Dendritic cell treated with granulocyte-macrophage colony-stimulating factor and Interleukin-4, amounts not matched to agents 40 ng/mL and 50 ng/mL, for 4 days (primary cell): ENCODE measurements around the gene RYR3.

Experiments used
- H3K27ac Mint-ChIP-seq: one replicate; pipeline ENCODE4 v1.8.0; 2022; ENCODE audit warnings: mild to moderate bottlenecking, mixed read lengths
- H3K27me3 Mint-ChIP-seq: one replicate; pipeline ENCODE4 v1.8.0; 2022; ENCODE audit warnings: mild to moderate bottlenecking, mixed read lengths
- H3K36me3 Mint-ChIP-seq: one replicate; pipeline ENCODE4 v1.8.0; 2022; ENCODE audit warnings: low read depth, mixed read lengths
- H3K4me1 Mint-ChIP-seq: one replicate; pipeline ENCODE4 v1.8.0; 2022; ENCODE audit warnings: low read depth, mixed read lengths
- H3K4me3 Mint-ChIP-seq: one replicate; pipeline ENCODE4 v1.8.0; 2022; ENCODE audit warnings: mild to moderate bottlenecking, moderate library complexity, mixed read lengths
- H3K9me3 Mint-ChIP-seq: one replicate; pipeline ENCODE4 v1.8.0; 2022; ENCODE audit warnings: mixed read lengths
- intact Hi-C: fragments of 100-400 bp; cut with micrococcal nuclease; formaldehyde crosslinking; loops from one replicate; pipeline ENCODE4 v1.15.0; 2022

RYR3 gene

GRCh38 chr15:33500432-33501195 lies 189.8 kb downstream of the RYR3 start:
- no peaks in the 10 kb centered on the region for H3K36me3 Mint-ChIP-seq
- H3K4me3 Mint-ChIP-seq: no peak overlapping the region
- H3K4me1 Mint-ChIP-seq: no peaks in the 10 kb centered on the region
- intact Hi-C loops: no loop called here
- H3K27me3 Mint-ChIP-seq: peaks cover 2% of the 10 kb centered on the region
- no peak overlapping the region for H3K27ac Mint-ChIP-seq
- no peaks in the 10 kb centered on the region for H3K9me3 Mint-ChIP-seq

GRCh38 chr15:33503681-33504080 lies 192.9 kb downstream of the RYR3 start:
- H3K27ac Mint-ChIP-seq: no peak overlapping the region
- H3K4me1 Mint-ChIP-seq: no peaks in the 10 kb centered on the region
- intact Hi-C loops: no loop called here
- no peaks in the 10 kb centered on the region for H3K9me3 Mint-ChIP-seq
- no peaks in the 10 kb centered on the region for H3K36me3 Mint-ChIP-seq
- peaks cover 2% of the 10 kb centered on the region for H3K27me3 Mint-ChIP-seq
- H3K4me3 Mint-ChIP-seq: no peak overlapping the region

GRCh38 chr15:33506781-33507296 lies 196.1 kb downstream of the RYR3 start:
- Mint-ChIP-seq H3K27ac (no peak overlapping the region), H3K27me3 (peaks cover under 1% of the 10 kb centered on the region), H3K4me3 (no peak overlapping the region), H3K4me1 (no peaks in the 10 kb centered on the region), H3K9me3 (no peaks in the 10 kb centered on the region), H3K36me3 (no peaks in the 10 kb centered on the region)
- intact Hi-C loops: no loop called here

- Mint-ChIP-seq H3K27ac (no peak overlapping the region), H3K27me3 (peaks cover 8% of the 10 kb centered on the region), H3K4me1 (no peaks in the 10 kb centered on the region), H3K9me3 (no peaks in the 10 kb centered on the region), H3K36me3 (no peaks in the 10 kb centered on the region), H3K4me3 (no peak overlapping the region)
- intact Hi-C loops: no loop called here
Observed at GRCh38 chr15:33508703-33509102, 197.9 kb downstream of the RYR3 start.

GRCh38 chr15:33515121-33515520 lies 204.4 kb downstream of the RYR3 start:
- Mint-ChIP-seq H3K27ac (no peak overlapping the region), H3K9me3 (no peaks in the 10 kb centered on the region), H3K27me3 (peaks cover 8% of the 10 kb centered on the region), H3K4me3 (no peak overlapping the region), H3K36me3 (no peaks in the 10 kb centered on the region), H3K4me1 (no peaks in the 10 kb centered on the region)
- intact Hi-C loops: no loop called here

- Mint-ChIP-seq H3K27ac (no peak overlapping the region), H3K4me3 (no peak overlapping the region), H3K9me3 (no peaks in the 10 kb centered on the region), H3K27me3 (peaks cover 8% of the 10 kb centered on the region), H3K36me3 (no peaks in the 10 kb centered on the region), H3K4me1 (no peaks in the 10 kb centered on the region)
- intact Hi-C loops: no loop called here
Observed at GRCh38 chr15:33516563-33516962, 205.8 kb downstream of the RYR3 start.

- Mint-ChIP-seq H3K36me3 (no peaks in the 10 kb centered on the region), H3K27ac (no peak overlapping the region), H3K9me3 (no peaks in the 10 kb centered on the region), H3K27me3 (no peaks in the 10 kb centered on the region), H3K4me3 (no peak overlapping the region), H3K4me1 (no peaks in the 10 kb centered on the region)
- intact Hi-C loops: no loop called here
Observed at GRCh38 chr15:33517944-33518343, 207.2 kb downstream of the RYR3 start.

GRCh38 chr15:33518421-33518820 lies 207.7 kb downstream of the RYR3 start:
- Mint-ChIP-seq H3K36me3 (no peaks in the 10 kb centered on the region), H3K27ac (no peak overlapping the region), H3K4me3 (no peak overlapping the region), H3K9me3 (no peaks in the 10 kb centered on the region), H3K27me3 (no peaks in the 10 kb centered on the region), H3K4me1 (no peaks in the 10 kb centered on the region)
- intact Hi-C loops: no loop called here

GRCh38 chr15:33524274-33524673 lies 213.5 kb downstream of the RYR3 start:
- Mint-ChIP-seq H3K27me3 (peaks cover 1% of the 10 kb centered on the region), H3K9me3 (no peaks in the 10 kb centered on the region), H3K27ac (no peak overlapping the region), H3K4me1 (no peaks in the 10 kb centered on the region), H3K36me3 (no peaks in the 10 kb centered on the region), H3K4me3 (no peak overlapping the region)
- intact Hi-C loops: no loop called here

- Mint-ChIP-seq H3K27me3 (peaks cover 1% of the 10 kb centered on the region), H3K27ac (no peak overlapping the region), H3K36me3 (no peaks in the 10 kb centered on the region), H3K4me1 (no peaks in the 10 kb centered on the region), H3K9me3 (no peaks in the 10 kb centered on the region), H3K4me3 (no peak overlapping the region)
- intact Hi-C loops: no loop called here
Observed at GRCh38 chr15:33526532-33526931, 215.8 kb downstream of the RYR3 start.

- H3K36me3 Mint-ChIP-seq: no peaks in the 10 kb centered on the region
- H3K27me3 Mint-ChIP-seq: peaks cover 2% of the 10 kb centered on the region
- H3K4me1 Mint-ChIP-seq: no peaks in the 10 kb centered on the region
- H3K27ac Mint-ChIP-seq: no peak overlapping the region
- H3K9me3 Mint-ChIP-seq: no peaks in the 10 kb centered on the region
- intact Hi-C loops: no loop called here
- H3K4me3 Mint-ChIP-seq: no peak overlapping the region
Observed at GRCh38 chr15:33533197-33533596, 222.4 kb downstream of the RYR3 start.

GRCh38 chr15:33534642-33535041 lies 223.9 kb downstream of the RYR3 start:
- H3K9me3 Mint-ChIP-seq: no peaks in the 10 kb centered on the region
- H3K4me1 Mint-ChIP-seq: no peaks in the 10 kb centered on the region
- H3K27me3 Mint-ChIP-seq: peaks cover 2% of the 10 kb centered on the region
- no peak overlapping the region for H3K4me3 Mint-ChIP-seq
- no peaks in the 10 kb centered on the region for H3K36me3 Mint-ChIP-seq
- intact Hi-C loops: no loop called here
- H3K27ac Mint-ChIP-seq: no peak overlapping the region

- intact Hi-C loops: no loop called here
- Mint-ChIP-seq H3K27me3 (peaks cover 3% of the 10 kb centered on the region), H3K4me3 (no peak overlapping the region), H3K4me1 (no peaks in the 10 kb centered on the region), H3K36me3 (no peaks in the 10 kb centered on the region), H3K27ac (no peak overlapping the region), H3K9me3 (no peaks in the 10 kb centered on the region)
Observed at GRCh38 chr15:33535135-33535534, 224.4 kb downstream of the RYR3 start.

GRCh38 chr15:33539825-33540573 lies 229.2 kb downstream of the RYR3 start:
- Mint-ChIP-seq H3K36me3 (no peaks in the 10 kb centered on the region), H3K4me3 (no peak overlapping the region), H3K27me3 (peaks cover 1% of the 10 kb centered on the region), H3K27ac (no peak overlapping the region), H3K9me3 (no peaks in the 10 kb centered on the region), H3K4me1 (no peaks in the 10 kb centered on the region)
- intact Hi-C loops: no loop called here
